Epithelial cell of prostate (primary cell): ENCODE results near the gene HDAC2.
"Not testable (repeated sequence)": the region's sequence is repeated elsewhere in the genome, so short reads cannot be mapped to it uniquely, and the experiment has no call there.

ENCODE experiments used
- DNase-seq: peaks from one replicate; pipeline ENCODE4 v3.0.0-alpha.2; 2011; ENCODE audit warnings: low read depth, low spot score
- H3K27ac ChIP-seq: fragments of 450-650 bp; 2 replicates; pipeline ENCODE4 v1.5.1; 2017; ENCODE audit warnings: mild to moderate bottlenecking

Gene HDAC2

DNA sequence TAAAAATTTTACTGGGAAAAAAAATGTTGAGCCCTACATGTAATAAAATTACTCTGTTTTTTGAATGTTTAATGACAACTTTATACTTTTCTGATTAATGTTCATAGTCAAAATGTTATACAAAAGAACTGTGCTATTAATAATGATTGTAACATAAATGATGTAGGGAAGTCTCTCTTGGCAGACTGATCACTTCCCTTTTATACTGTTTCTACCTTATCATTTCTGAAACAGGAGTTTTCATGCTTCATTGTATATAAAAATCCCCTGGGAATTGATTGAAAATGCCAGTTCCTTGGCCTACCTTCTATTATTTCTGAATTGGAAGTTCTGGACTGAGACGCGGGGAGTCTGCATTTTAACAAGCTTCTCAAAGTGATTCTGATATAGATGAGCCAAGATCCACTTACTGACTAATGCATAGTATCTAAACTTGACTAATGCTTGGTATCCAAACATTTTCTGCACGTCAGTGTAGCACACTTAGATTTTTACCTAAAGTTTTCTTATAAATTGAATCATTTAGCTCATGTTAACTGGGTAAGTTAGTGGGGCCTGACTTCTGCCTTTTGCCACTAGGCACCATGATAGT, 7.2 kb upstream of the HDAC2 start:
- H3K27ac ChIP-seq = no peak overlapping the region
- no peak for DNase-seq

DNA sequence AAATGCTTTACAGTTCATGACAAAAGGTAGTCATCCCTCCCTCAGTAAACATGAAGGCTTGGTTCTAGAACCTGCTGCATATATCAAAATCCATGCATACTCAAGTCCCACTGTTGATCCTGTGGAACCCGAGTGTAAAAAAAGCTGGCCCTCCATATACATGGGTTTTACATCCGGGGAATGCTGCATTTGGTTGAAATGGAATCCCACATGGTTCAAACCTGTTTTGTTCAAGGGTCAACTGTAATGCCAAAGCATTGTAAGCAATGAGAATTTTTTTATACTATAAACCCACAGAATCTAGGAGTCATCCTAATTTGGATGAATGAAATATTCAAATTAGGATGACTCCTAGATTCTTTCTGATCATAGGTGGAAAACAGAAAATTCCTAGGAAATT, 5.9 kb upstream of the HDAC2 start:
- no peak overlapping the region for H3K27ac ChIP-seq
- DNase-seq = no peak

DNA sequence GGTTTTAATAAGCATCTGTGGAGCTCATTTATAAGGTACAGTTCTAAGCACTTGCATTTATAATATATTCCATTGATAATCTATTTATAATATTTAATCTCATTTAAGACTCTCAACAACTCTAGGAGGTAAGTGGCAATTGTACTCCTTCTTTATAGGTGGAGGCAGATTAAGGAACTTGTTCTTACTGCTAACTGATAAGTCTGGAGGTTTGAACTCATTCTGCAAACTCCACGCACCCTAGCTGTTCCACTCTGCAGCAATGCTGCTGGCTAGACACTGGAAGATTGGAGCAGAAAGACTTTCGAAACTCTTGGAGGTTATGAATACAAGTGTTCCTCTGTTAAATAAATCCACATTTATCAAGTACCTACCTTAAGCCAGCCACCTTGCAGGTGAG, 793 bp upstream of the HDAC2 start:
- H3K27ac ChIP-seq = no peak overlapping the region
- no peak for DNase-seq

DNA sequence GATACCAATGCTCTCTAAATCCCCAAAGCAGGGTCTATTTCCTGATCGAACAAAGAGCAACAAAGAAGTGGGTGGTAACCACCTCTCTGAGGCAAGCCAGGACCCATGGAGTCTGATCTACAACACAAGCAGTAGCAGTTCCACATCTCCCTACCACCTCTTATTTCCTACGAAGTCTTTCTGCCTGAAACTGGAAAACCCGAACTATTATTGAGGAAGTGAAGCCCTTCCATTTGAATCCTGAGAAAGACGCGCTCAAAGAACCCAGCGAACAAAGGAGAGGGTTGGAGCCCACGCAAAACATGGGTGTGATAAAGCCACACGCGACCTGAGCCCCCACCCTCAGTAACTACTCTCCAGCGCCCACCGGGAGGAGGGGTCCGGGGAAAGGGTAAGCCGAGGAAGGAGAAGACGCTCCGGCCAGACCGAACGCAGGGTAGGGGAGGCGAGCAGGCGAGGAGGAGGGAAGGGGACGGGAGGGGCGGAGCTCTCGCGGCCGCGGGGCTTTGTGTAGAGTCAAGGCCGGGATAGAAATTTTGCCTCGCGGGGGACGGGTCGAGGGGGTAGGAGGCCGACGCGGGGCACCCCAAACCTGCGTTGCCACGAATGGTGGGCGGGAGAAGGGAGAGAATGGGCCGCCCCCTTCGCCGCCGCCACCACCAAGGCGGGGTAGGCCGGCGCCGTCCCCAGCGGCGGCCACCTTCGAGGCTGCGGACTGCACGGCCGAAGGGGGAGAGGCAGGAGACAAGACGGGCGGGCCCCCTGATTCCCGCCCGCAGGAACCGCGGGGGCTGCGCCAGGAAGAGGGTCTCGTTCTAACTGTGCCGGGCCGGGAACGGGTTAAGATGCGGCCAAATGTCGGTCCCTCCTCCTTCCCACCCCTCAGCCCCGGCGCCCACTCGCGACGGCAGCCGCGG, 802 bp downstream of the HDAC2 start:
- H3K27ac ChIP-seq = peak overlapping the region; percentile 59
- DNase-seq = no peak

DNA sequence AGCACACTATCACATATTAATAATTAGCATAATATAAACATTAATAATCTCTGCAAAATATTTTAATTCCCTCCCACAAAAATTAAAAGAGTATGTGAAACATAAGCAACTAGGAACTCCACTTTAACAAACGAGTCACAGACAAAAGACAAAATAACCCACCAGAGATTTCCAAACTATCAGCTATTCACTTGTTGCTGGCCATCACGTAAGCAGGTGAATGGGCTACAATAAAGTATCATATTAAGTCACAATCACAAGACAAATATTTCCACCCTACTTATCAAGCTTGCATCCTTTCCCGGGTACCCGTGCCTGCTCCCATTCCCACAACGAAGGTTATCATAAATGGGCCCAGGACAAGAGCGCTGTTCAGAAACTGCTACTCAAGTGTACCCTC, 2.5 kb downstream of the HDAC2 start:
- H3K27ac ChIP-seq = no peak overlapping the region
- no peak for DNase-seq

DNA sequence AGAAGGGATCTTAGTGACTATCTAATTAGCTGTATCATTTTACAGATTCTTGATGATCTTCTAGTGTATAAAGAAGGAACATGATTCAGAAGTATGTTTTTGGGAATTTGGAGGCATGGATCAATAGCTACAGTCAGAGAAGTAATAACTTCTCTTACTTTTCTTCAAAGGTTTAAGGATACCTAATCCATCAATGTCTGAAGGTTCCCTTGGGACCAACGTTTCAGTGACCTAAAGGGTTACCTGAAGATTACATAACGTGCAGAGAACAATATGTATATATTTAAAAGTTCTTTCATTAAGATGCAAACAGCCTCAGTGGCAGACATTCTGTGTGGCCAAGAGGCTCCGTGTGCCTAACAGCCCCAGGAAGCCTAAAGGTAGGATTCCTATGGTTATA, 3.2 kb downstream of the HDAC2 start:
- no peak for DNase-seq
- no peak overlapping the region for H3K27ac ChIP-seq

DNA sequence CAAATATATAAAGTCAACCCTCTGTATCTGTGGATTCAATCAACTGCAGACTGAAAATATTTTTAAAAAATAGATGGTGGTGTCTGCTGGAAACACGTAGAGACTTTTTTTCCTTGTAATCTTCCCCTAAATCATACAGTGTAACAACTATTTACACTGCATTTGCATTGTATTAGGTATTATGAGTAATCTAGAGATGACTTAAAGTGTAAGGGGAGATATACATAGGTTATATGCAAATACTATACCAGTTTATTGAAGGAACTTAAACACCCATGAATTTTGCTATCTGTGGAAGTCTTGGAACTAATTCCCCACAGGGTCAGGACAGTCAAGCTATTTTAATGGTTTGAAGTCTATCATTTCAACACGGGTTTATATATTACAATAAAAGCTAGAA, 10.2 kb downstream of the HDAC2 start:
- no peak for DNase-seq
- H3K27ac ChIP-seq = no peak overlapping the region

DNA sequence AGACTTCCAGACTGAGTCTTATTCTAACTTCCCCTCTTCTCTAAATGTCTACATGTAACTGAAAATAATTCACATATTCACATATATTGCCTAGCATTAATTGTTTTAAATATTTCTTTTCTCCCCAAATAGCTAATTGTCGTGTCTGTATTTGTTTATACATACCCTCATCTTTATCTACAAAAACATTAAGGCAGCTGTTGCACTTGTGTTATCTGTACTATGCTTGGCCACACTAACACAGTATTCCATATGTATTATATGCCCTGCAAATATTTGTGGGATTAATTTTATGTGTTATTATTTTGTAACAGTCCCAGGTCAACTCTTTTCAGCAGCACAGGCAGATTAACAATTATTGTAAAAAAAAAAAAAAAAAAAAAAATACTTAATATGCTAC, 11.7 kb downstream of the HDAC2 start:
- H3K27ac ChIP-seq = no peak overlapping the region
- DNase-seq = no peak

DNA sequence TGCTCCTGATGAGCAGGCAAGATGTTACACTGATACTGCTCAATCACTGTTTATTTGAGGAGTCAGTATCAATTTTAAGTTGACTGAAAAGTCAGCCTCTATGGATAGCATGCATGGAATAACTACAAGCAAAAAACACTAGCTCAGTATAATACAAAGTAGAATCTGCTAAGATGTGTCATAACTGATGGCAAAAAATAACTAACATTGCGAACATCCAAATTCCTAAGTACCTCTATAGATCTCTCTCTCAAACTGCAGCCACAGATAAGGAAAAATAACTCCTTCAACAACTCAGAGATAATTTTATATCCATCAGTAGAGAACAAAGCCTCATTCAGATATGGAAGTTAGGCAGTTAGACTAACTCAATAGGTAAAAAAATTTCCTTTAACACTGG, 16.3 kb downstream of the HDAC2 start:
- no peak for DNase-seq
- no peak overlapping the region for H3K27ac ChIP-seq

DNA sequence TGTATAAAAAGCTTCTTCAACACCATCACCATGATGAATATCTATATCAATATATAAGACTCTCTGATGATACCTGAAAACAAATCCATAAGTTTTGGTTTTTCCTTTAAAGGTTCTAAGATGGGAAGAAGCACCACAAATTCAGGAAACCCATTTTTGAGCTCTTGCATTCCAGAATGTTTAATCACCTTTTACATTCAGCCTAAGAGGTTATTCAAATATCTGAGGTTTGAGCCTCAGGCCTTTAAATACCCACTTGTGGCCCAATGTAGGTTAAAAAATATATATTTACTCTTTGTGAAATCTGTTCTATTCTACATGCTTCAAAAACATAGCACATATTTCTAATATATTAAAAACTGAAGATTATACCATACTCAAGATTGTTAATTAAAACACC, 17.6 kb downstream of the HDAC2 start:
- no peak for DNase-seq
- H3K27ac ChIP-seq = no peak overlapping the region

DNA sequence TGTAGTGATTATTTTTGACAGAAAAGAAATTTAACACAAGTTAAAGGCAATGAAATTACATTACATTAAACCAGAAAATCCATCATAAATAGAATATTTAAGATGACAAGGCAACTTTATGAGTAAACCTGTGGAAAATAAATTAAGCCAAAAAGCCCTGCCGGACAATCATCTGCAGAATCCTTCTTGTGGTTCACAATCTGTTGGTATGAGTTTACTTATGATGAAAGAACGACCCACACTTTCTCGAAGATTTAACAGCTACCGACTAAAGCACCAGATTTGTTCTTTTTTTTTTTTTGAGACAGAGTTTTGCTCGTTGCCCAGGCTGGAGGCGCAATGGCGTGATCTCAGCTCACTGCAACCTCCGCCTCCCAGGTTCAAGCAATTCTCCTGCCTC, 21.4 kb downstream of the HDAC2 start:
- no peak for DNase-seq

DNA sequence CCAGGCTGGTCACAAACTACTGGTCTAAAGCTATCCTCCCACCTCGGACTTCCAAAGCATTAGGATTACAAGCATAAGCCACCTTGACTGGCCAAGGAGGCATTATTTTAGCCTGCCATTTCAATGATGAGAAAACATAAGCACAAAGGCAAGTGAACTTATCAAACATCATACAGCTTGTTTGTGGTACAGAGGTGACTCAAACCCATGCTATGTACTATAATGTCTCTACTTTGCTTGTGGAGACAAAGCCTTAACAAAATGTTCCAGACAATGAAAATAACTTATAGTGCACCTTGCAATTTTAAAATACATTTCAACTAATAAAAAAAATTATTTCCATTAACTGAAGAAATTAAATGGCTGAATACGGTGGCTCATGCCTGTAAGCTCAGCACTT, 26.2 kb downstream of the HDAC2 start:
- DNase-seq = no peak

More for the DNA sequence above, 21.4 kb downstream of the HDAC2 start:
- no peak overlapping the region for H3K27ac ChIP-seq

DNA sequence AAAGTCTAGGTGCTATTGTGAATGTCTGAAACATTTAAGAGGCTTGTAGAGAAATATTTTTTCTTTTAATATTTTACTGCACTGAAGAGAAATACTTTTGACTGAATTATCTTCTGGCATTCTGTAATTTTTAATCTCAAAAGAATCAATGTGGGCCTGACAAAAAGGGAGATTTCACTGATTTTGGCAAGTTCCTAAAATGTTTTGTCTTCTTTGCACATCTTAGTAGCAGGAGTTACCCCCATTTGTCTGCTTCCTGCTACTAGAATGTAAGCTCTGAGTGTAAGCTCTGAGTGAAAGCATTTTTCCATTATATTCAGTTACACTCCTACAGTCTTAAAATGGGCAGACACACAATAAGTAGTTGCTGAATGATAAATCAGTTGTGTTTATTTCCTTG, 31.1 kb downstream of the HDAC2 start:
- H3K27ac ChIP-seq = no peak overlapping the region
- no peak for DNase-seq

More for the DNA sequence above, 26.2 kb downstream of the HDAC2 start:
- H3K27ac ChIP-seq = no peak overlapping the region

DNA sequence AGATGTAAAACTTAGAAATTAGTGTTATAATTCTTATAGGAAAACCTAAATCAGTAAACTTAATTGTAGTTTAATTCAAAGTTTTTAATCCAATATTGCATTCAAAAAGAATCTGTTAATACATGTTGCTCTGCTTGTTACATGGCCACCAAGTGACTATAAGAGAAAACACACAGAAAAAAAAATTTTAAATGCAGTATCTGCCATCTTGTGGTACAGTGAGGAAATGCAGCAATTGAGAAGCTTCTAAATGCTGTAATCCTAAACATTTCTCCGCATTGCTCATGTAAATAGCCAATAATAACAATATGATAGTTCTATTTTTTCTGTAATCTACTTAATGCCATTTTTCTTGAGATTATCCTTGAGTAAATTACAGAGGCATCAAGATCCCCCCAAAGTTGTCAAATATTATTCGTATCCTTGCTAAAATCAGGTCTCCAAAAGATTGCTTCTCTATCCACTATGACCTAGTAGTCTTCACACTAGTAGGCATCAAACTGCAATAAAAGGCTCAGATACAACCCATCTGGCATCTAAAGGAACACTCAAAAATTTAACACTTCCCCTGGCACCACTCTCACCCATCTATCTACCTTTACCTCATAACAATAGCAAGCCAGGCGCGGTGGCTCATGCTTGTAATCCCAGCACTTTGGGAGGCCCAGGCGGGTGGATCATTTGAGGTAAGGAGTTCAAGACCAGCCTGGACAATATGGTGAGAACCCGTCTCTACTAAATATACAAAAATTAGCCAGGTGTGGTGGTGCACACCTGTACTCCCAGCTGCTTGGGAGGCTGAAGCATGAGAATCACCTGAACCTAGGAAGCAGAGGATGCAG, 34.6 kb downstream of the HDAC2 start:
- no peak overlapping the region for H3K27ac ChIP-seq
- no peak for DNase-seq

DNA sequence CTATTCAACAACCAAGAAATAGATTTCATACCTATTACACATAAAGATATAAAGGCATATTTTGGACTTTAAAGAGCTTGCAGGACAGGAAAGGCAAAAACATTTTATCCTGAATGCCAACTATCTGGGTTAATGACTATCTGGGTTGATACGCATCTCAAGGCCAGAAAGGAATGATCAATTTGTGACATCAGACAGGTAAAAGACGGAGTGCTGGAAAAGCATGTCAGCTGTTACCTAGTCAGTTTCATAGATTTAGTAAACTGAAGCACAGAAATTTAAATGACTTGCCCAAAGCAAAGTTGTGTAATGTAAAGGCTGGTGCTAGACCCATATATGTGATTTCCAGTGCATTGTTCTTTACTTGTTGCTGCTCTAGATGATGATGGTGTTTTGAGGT, 36.8 kb downstream of the HDAC2 start:
- H3K27ac ChIP-seq = no peak overlapping the region
- DNase-seq = no peak

DNA sequence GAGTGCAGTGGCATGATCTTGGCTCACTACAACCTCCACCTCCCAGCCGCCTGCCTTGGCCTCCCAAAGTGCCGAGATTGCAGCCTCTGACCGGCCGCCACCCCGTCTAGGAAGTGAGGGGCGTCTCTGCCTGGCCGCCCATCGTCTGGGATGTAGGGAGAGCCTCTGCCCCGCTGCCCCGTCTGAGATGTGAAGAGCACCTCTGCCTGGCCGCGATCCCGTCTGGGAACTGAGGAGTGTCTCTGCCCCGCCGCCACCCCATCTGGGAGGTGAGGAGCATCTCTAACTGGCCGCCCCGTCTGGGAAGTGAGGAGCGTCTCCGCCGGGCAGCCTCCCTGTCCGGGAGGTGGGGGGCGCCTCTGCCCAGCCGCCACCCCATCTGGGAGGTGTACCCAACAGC, 39.0 kb downstream of the HDAC2 start:
- not testable (repeated sequence) for DNase-seq, H3K27ac ChIP-seq

DNA sequence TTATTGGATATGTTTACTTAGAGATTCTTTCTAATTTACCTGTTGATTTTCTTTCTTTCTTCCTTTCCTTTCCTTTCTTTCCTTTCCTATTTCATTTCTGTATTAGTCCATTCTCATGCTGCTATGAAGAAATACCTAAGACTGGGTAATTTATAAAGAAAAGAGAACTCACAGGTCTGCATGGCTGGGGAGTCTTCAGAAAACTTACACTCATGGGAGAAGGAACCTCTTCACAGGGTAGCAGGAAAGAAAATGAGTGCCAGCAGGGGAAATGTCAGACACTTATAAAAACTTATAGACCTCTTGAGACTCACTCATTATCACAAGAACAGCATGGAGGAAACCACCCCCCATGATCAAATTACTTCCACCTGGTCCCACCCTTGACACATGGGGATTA, 40.8 kb downstream of the HDAC2 start:
- no peak overlapping the region for H3K27ac ChIP-seq
- DNase-seq = no peak

DNA sequence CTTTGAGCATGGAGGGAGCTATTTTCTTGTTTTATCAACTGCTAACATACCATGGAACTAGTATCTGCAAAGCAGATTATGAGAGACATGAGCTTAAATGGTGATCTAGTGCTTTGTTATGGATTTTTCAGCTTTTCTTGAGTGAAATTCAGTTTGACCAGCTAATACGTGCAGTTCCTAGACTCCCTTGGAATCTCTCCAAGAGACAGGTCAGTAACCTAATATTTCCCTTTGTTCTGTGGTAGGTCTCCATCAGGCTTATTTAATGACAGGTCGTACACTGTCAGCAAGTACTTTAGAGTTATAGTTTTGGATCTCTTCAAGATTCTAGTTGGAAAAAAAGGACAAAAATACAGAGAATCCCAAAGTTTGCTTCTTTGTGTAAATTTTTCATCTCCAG, 43.9 kb downstream of the HDAC2 start:
- no peak for DNase-seq
- no peak overlapping the region for H3K27ac ChIP-seq

DNA sequence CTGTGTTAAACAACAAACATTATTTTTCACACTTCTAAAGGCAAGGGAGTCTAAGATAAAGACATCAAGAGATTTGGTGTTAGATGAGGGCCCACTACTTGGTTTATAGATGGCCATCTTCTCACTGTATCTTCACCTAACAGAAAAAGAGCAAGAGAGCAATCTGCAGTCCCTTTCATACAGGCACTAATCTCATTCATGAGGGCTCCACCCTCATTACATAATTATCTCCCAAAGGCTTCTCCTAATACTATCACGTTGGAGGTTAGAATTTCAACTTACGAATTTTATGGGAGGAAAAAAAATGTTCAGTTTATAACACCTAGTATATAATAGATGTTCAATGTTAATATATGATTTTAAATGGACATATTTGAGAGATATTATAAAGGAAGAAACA, 45.6 kb downstream of the HDAC2 start:
- no peak for DNase-seq
- H3K27ac ChIP-seq = no peak overlapping the region

DNA sequence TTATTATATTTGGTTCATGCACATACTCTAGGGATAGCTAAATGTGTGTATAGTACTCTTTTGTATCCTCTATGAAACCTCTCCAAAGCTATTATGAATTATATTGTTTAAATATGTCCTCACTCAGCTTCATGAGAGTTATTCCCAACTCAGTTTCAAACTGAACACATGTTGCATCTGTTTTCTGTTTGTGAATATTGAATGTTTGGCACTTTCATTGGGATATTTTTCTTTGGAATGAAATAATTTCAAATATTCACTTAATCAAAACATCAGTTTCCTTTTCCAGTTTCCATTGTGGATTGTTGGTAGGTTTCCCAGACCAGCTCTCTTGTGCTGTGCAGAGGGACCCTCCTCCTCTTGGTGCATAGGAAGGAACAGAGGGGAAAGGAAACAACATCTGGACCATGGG, 46.6 kb downstream of the HDAC2 start:
- DNase-seq = no peak
- no peak overlapping the region for H3K27ac ChIP-seq

DNA sequence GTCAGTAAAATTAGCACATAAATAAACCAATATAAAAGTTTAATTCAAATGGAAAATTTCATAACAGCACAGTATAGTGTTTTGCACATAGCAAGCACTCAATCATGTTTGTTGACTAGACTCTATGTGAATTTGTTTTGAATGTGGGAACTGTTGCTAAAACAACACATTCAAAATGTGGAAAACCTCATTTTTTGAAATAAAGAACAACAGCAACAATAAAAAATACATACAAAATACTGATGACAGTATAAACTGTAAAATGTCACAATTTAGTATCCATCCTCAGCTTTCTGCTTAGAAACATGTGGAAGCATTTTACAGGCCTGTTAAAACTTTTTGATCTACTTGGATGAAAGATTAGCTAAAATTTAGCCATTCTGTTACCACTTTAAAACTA, 47.4 kb downstream of the HDAC2 start:
- H3K27ac ChIP-seq = no peak overlapping the region
- no peak for DNase-seq
